Fibroblast of lung (primary cell): ENCODE data around the gene FKBP4.

Source experiments
- EZH2 ChIP-seq: IDR thresholded peaks from 2 replicates; pipeline ENCODE4 v1.5.1; 2012; ENCODE audit warnings: low read length, control low read depth, mild to moderate bottlenecking; ENCODE audit errors: missing control alignments
- TF ChIP-seq, protein P1 (sequence below), 2 donors: IDR thresholded peaks in 1 of 2; conservative IDR thresholded peaks in 1 of 2; 1 replicate in 1 of 2; 2 replicates in 1 of 2; pipeline ENCODE4 v1.5.1; 2011 to 2012; ENCODE audit warnings: low read length in 2 of 2, control low read depth in 1 of 2, inconsistent platforms in 1 of 2, low read depth in 1 of 2, mild to moderate bottlenecking in 1 of 2

GRCh38 chr12:2765608-2766007 lies 29.2 kb upstream of the FKBP4 start:
- TF ChIP-seq, protein P1, sequence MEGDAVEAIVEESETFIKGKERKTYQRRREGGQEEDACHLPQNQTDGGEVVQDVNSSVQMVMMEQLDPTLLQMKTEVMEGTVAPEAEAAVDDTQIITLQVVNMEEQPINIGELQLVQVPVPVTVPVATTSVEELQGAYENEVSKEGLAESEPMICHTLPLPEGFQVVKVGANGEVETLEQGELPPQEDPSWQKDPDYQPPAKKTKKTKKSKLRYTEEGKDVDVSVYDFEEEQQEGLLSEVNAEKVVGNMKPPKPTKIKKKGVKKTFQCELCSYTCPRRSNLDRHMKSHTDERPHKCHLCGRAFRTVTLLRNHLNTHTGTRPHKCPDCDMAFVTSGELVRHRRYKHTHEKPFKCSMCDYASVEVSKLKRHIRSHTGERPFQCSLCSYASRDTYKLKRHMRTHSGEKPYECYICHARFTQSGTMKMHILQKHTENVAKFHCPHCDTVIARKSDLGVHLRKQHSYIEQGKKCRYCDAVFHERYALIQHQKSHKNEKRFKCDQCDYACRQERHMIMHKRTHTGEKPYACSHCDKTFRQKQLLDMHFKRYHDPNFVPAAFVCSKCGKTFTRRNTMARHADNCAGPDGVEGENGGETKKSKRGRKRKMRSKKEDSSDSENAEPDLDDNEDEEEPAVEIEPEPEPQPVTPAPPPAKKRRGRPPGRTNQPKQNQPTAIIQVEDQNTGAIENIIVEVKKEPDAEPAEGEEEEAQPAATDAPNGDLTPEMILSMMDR (conservative IDR thresholded peaks at IDR 0.05 in 1 of 2, IDR thresholded peaks at IDR 0.05 in 1 of 2; ENCODE audit: low read depth in 1 of 2, low read length in 2 of 2), result no peak
- no peak for TF ChIP-seq EZH2
